ENCODE data around the gene RAB27B.

Gene RAB27B

GRCh38 chr18:54822872-54823845, 5.1 kb upstream of the RAB27B start (continued):
- TF ChIP-seq ZNF585B (tag by site-specific recombination; IDR thresholded peaks at IDR 0.05) (no peak), ZNF157 (tag by site-specific recombination; IDR thresholded peaks at IDR 0.05) (no peak), PRDM1 (tag by site-specific recombination; IDR thresholded peaks at IDR 0.05) (0 out of 2 replicates have a peak, but pooled peaks have one; percentile 18), ZNF610 (tag by site-specific recombination; IDR thresholded peaks at IDR 0.05; ENCODE audit: borderline replicate concordance) (no peak), ZNF391 (tag by site-specific recombination; IDR thresholded peaks at IDR 0.05; ENCODE audit: borderline replicate concordance, low read depth) (no peak), ZNF558 (tag by site-specific recombination; IDR thresholded peaks at IDR 0.05) (no peak), BCL11B (tag by site-specific recombination; IDR thresholded peaks at IDR 0.05; ENCODE audit: low read depth) (no peak), ATF2 (tag by site-specific recombination; IDR thresholded peaks at IDR 0.05; ENCODE audit: low read depth) (no peak), HOXC10 (CRISPR knock-in tag; IDR thresholded peaks at IDR 0.05) (no peak), ZNF138 (tag by site-specific recombination; IDR thresholded peaks at IDR 0.05; ENCODE audit: borderline replicate concordance) (no peak), ZNF623 (tag by site-specific recombination; IDR thresholded peaks at IDR 0.05) (no peak), ZNF292 (tag by site-specific recombination; IDR thresholded peaks at IDR 0.05; ENCODE audit: borderline replicate concordance, low read depth) (no peak)

- Histone ChIP-seq H3K9me3 (ENCODE audit: control insufficient read depth, insufficient read depth, low read depth, low read length) (no peaks in the 10 kb centered on the region), H3K4me3 (ENCODE audit: low read depth, low read length) (no peak overlapping the region), H3K27ac (ENCODE audit: extremely low read depth, low read depth, low read length) (no peak overlapping the region), H3K36me3 (ENCODE audit: control insufficient read depth in 2 of 2, insufficient read depth in 1 of 2, low read length in 2 of 2) (no peaks in the 10 kb centered on the region), H3K4me1 (ENCODE audit: control insufficient read depth, insufficient read depth, low read length) (peaks cover 8% of the 10 kb centered on the region)
- ChIA-PET POLR2A (no interaction called here), CTCF (interaction anchor here (0.6 to 1.1 kb wide), 3 partner anchors 10 to 410 kb away, joined by 3 read pairs; no protein-coding TSS in a partner anchor)
- no peak for TF ChIP-seq ZNF223 (tag by site-specific recombination; IDR thresholded peaks at IDR 0.05)
- TF ChIP-seq MZF1 (tag by site-specific recombination; IDR thresholded peaks at IDR 0.05; ENCODE audit: borderline replicate concordance), result no peak
- TF ChIP-seq ZBTB8A (tag by site-specific recombination; IDR thresholded peaks at IDR 0.05), result no peak
Observed at GRCh38 chr18:54824761-54825160, 3.5 kb upstream of the RAB27B start.

GRCh38 chr18:54825601-54826344, 2.5 kb upstream of the RAB27B start:
- no peaks in the 10 kb centered on the region for H3K36me3 ChIP-seq (ENCODE audit: control insufficient read depth in 2 of 2, insufficient read depth in 1 of 2, low read length in 2 of 2)
- no peak overlapping the region for H3K27ac ChIP-seq (ENCODE audit: extremely low read depth, low read depth, low read length)
- H3K4me1 ChIP-seq (ENCODE audit: control insufficient read depth, insufficient read depth, low read length), result peaks cover 8% of the 10 kb centered on the region
- no peak overlapping the region for H3K4me3 ChIP-seq (ENCODE audit: low read depth, low read length)
- POLR2A ChIA-PET, result no interaction called here
- TF ChIP-seq ZXDB (tag by site-specific recombination; IDR thresholded peaks at IDR 0.05) (no peak), ZNF76 (tag by site-specific recombination; IDR thresholded peaks at IDR 0.05; ENCODE audit: borderline replicate concordance, low read depth) (no peak), FEZF1 (tag by site-specific recombination; IDR thresholded peaks at IDR 0.05) (no peak), ZNF341 (tag by site-specific recombination; IDR thresholded peaks at IDR 0.05; ENCODE audit: low read depth) (no peak)
- CTCF ChIA-PET, result interaction anchor here (0.6 to 1.1 kb wide), 4 partner anchors 9 to 409 kb away, joined by 3 to 4 read pairs (median 3); no protein-coding TSS in a partner anchor
- H3K9me3 ChIP-seq (ENCODE audit: control insufficient read depth, insufficient read depth, low read depth, low read length), result no peaks in the 10 kb centered on the region

Data from HEK293 (cell line).